Suprapubic skin (tissue), 4 donors: ENCODE results near the gene GRIK3. TPM values are rescaled to one million over a fixed set of nuclear protein-coding genes. Genes with fewer than 3 reads are reported as not detected.

ENCODE experiments used
- DNase-seq, 2 donors: peaks; one replicate each; pipeline ENCODE4 v3.0.0-alpha.2; 2019; ENCODE audit warnings: low spot score in 2 of 2
- H3K27ac ChIP-seq: fragments of 200-600 bp; sonication (generic); one replicate; pipeline ENCODE4 v1.5.1; 2019
- H3K27me3 ChIP-seq: fragments of 200-600 bp; sonication (generic); one replicate; pipeline ENCODE4 v1.5.1; 2019
- H3K36me3 ChIP-seq: fragments of 200-600 bp; sonication (generic); one replicate; pipeline ENCODE4 v1.5.1; 2019
- H3K4me1 ChIP-seq: fragments of 200-600 bp; sonication (generic); one replicate; pipeline ENCODE4 v1.5.1; 2019
- H3K4me3 ChIP-seq: fragments of 200-600 bp; sonication (generic); one replicate; pipeline ENCODE4 v1.5.1; 2019; ENCODE audit warnings: mild to moderate bottlenecking
- H3K9me3 ChIP-seq: fragments of 200-600 bp; sonication (generic); one replicate; pipeline ENCODE4 v1.5.1; 2019
- EP300 ChIP-seq: sonication (generic); formaldehyde crosslinking; IDR thresholded peaks from one replicate; pipeline ENCODE4 v1.6.1; 2017; ENCODE audit warnings: antibody characterized with exemption
- POLR2A ChIP-seq, 2 donors: fragments of 450-650 bp; IDR thresholded peaks; one replicate each; pipeline ENCODE4 v1.6.1; 2017; ENCODE audit warnings: antibody characterized with exemption in 2 of 2, mild to moderate bottlenecking in 2 of 2, moderate library complexity in 2 of 2
- POLR2AphosphoS5 ChIP-seq, 3 donors: sonication (generic); formaldehyde crosslinking; IDR thresholded peaks; one replicate each; pipeline ENCODE4 v1.6.1; 2017; ENCODE audit warnings: antibody characterized with exemption in 3 of 3
- WGBS: methylation state at CpG from one replicate; pipeline ENCODE4 v1.1.5; 2018; 5-methylcytosine and 5-hydroxymethylcytosine counted together
- total RNA-seq, 4 donors: library from RNA; depleted of rRNA; stranded (reverse); fragments of >200 nt; gene quantifications; one replicate each; pipeline ENCODE4 v1.1.0, GENCODE V29; 2016
- TF ChIP-seq, protein P1 (sequence below), 2 donors: fragments of 200-600 bp in 1 of 2; fragments of 450-650 bp in 1 of 2; sonication (generic) in 1 of 2; IDR thresholded peaks; one replicate each; pipeline ENCODE4 v1.5.1; 2016 to 2019; ENCODE audit warnings: antibody characterized with exemption in 2 of 2, mild to moderate bottlenecking in 1 of 2, moderate library complexity in 1 of 2

GRIK3 gene
- total RNA-seq, 4 donors from 2014 or later: 0.18 to 0.64 (median 0.37) TPM

DNA sequence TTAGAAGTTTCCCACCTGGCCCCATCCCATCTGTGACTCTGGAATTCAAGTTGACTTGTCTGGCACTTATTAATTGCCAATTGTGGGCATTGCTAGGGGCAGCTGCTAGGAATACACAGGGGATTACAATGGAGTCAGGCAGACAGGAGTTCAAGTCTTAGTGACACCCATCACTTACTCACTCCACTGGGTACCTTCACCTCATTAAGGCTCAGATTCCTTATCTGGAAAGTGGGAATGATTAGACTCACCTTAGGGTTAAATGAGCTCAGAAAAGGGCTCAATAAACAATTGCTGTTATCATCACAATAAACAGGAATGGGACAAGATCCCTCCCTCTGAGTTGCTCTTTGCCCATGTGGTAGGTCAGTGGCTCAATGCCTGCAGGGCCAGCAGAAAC, 18.2 kb downstream of the GRIK3 start:
- no peaks in the 10 kb centered on the region for H3K36me3 ChIP-seq
- TF ChIP-seq POLR2AphosphoS5 (IDR thresholded peaks at IDR 0.05): no peak
- TF ChIP-seq POLR2A (IDR thresholded peaks at IDR 0.05): no peak
- TF ChIP-seq, protein P1, sequence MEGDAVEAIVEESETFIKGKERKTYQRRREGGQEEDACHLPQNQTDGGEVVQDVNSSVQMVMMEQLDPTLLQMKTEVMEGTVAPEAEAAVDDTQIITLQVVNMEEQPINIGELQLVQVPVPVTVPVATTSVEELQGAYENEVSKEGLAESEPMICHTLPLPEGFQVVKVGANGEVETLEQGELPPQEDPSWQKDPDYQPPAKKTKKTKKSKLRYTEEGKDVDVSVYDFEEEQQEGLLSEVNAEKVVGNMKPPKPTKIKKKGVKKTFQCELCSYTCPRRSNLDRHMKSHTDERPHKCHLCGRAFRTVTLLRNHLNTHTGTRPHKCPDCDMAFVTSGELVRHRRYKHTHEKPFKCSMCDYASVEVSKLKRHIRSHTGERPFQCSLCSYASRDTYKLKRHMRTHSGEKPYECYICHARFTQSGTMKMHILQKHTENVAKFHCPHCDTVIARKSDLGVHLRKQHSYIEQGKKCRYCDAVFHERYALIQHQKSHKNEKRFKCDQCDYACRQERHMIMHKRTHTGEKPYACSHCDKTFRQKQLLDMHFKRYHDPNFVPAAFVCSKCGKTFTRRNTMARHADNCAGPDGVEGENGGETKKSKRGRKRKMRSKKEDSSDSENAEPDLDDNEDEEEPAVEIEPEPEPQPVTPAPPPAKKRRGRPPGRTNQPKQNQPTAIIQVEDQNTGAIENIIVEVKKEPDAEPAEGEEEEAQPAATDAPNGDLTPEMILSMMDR (IDR thresholded peaks at IDR 0.05): no peak
- TF ChIP-seq EP300: no peak
- H3K27me3 ChIP-seq: peaks cover 11% of the 10 kb centered on the region
- H3K4me3 ChIP-seq: no peak overlapping the region
- H3K4me1 ChIP-seq: no peaks in the 10 kb centered on the region
- H3K27ac ChIP-seq: no peak overlapping the region
- no peaks in the 10 kb centered on the region for H3K9me3 ChIP-seq
- no peak for DNase-seq

DNA sequence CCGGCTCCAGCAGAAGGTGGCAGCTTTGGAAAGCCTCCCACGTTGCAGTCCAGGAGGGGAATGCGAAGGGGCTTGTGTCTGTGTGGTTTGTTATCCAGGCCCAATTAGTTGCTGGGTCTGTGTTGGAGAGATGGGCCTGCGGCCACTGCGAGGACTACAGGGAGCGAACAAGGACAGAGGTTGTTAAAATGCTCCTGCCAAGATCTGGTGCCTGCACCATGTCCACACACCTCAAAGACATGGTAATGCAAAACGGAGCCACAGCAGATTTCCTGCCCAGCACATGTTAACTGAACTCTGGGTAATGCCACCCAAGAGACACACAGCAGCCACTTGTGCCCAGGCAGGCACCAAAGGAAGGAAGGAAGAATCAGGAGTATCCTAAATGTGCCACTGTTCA, 18.6 kb downstream of the GRIK3 start:
- no peak overlapping the region for H3K4me3 ChIP-seq
- H3K4me1 ChIP-seq: no peaks in the 10 kb centered on the region
- H3K9me3 ChIP-seq: no peaks in the 10 kb centered on the region
- no peak for DNase-seq
- WGBS: 83% methylated on average over 6 of the region's 7 CpGs
- peaks cover 13% of the 10 kb centered on the region for H3K27me3 ChIP-seq
- TF ChIP-seq, protein P1 (IDR thresholded peaks at IDR 0.05): no peak
- TF ChIP-seq POLR2AphosphoS5 (IDR thresholded peaks at IDR 0.05) (no peak), EP300 (no peak), POLR2A (IDR thresholded peaks at IDR 0.05) (no peak)
- H3K36me3 ChIP-seq: no peaks in the 10 kb centered on the region
- no peak overlapping the region for H3K27ac ChIP-seq

DNA sequence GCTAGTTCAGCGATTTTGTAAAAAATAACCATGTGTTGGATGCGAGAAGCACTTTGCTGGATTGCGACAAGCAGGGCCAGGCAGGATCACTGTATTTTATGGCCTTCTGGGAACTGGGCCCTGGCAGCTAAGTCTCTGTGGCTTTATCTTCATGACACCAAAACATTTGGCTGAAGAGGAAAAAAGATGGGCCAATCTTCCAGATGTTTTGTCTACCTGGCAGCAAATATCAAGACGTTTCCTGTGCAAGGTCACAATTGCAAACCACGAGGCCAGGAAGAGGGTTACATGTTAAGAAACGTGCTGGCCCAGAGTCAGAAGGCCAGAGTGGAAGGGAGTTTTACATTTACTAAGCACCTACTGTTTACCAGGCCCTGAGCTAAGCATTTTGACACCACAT, 22.1 kb downstream of the GRIK3 start:
- H3K9me3 ChIP-seq: no peaks in the 10 kb centered on the region
- no peak overlapping the region for H3K4me3 ChIP-seq
- 50% methylated on average over 6 of the region's 6 CpGs for WGBS
- no peak overlapping the region for H3K27ac ChIP-seq
- H3K4me1 ChIP-seq: no peaks in the 10 kb centered on the region
- peaks cover 5% of the 10 kb centered on the region for H3K27me3 ChIP-seq
- TF ChIP-seq EP300 (no peak), POLR2AphosphoS5 (IDR thresholded peaks at IDR 0.05) (no peak), POLR2A (IDR thresholded peaks at IDR 0.05) (no peak)
- TF ChIP-seq, protein P1 (IDR thresholded peaks at IDR 0.05): no peak
- H3K36me3 ChIP-seq: no peaks in the 10 kb centered on the region
- no peak for DNase-seq

GRCh38 chr1:37010011-37010410, 24.3 kb downstream of the GRIK3 start:
- H3K27me3 ChIP-seq: peaks cover 9% of the 10 kb centered on the region
- no peak overlapping the region for H3K4me3 ChIP-seq
- H3K9me3 ChIP-seq: no peaks in the 10 kb centered on the region
- no peak for DNase-seq
- WGBS: 53% methylated on average over 4 of the region's 4 CpGs
- no peak overlapping the region for H3K27ac ChIP-seq
- H3K4me1 ChIP-seq: no peaks in the 10 kb centered on the region
- H3K36me3 ChIP-seq: no peaks in the 10 kb centered on the region
- TF ChIP-seq, protein P1 (IDR thresholded peaks at IDR 0.05): no peak
- TF ChIP-seq EP300: no peak
- TF ChIP-seq POLR2A (IDR thresholded peaks at IDR 0.05): no peak
- no peak for TF ChIP-seq POLR2AphosphoS5 (IDR thresholded peaks at IDR 0.05)

GRCh38 chr1:37009521-37009920, 24.8 kb downstream of the GRIK3 start:
- no peak overlapping the region for H3K4me3 ChIP-seq
- TF ChIP-seq POLR2AphosphoS5 (IDR thresholded peaks at IDR 0.05) (no peak), EP300 (no peak), POLR2A (IDR thresholded peaks at IDR 0.05) (no peak)
- TF ChIP-seq, protein P1 (IDR thresholded peaks at IDR 0.05): no peak
- no peak for DNase-seq
- no peaks in the 10 kb centered on the region for H3K36me3 ChIP-seq
- H3K4me1 ChIP-seq: no peaks in the 10 kb centered on the region
- no peaks in the 10 kb centered on the region for H3K9me3 ChIP-seq
- peaks cover 9% of the 10 kb centered on the region for H3K27me3 ChIP-seq
- WGBS: 31% methylated on average over 5 of the region's 5 CpGs
- H3K27ac ChIP-seq: no peak overlapping the region
